Stomach (tissue), 9 donors: ENCODE results near the gene EHD2. TPM values are rescaled to one million over a fixed set of nuclear protein-coding genes. Genes with fewer than 3 reads are reported as not detected.
A peak's percentile ranks its signal among the peaks of the same experiment; 100 is the strongest.

Experiments used
- DNase-seq, 2 donors: peaks; one replicate each; pipeline versions ENCODE4 v3.0.0 to v3.0.0-alpha.2; 2013 to 2019
- H3K27ac ChIP-seq, 5 donors: fragments of 200-600 bp in 4 of 5; sonication (generic) in 4 of 5; one replicate each; pipeline ENCODE4 v1.5.1; 2013 to 2019; ENCODE audit warnings: mild to moderate bottlenecking in 1 of 5, moderate library complexity in 1 of 5
- H3K27me3 ChIP-seq, 3 donors: fragments of 200-600 bp; sonication (generic); one replicate each; pipeline ENCODE4 v1.5.1; 2017 to 2019; ENCODE audit warnings: mixed run types in 1 of 3
- H3K36me3 ChIP-seq, 4 donors: fragments of 200-600 bp; sonication (generic); 1 replicate in 3 of 4; 2 replicates in 1 of 4; pipeline ENCODE4 v1.5.1; 2016 to 2019
- H3K4me1 ChIP-seq, 4 donors: fragments of 200-600 bp; sonication (generic); one replicate each; pipeline ENCODE4 v1.5.1; 2016 to 2019
- H3K4me3 ChIP-seq, 4 donors: fragments of 200-600 bp; sonication (generic) in 3 of 4; one replicate each; pipeline ENCODE4 v1.5.1; 2016 to 2019; ENCODE audit warnings: mild to moderate bottlenecking in 1 of 4
- H3K9me3 ChIP-seq, 4 donors: fragments of 200-600 bp; sonication (generic); one replicate each; pipeline ENCODE4 v1.5.1; 2016 to 2019
- CTCF ChIP-seq, 7 experiments: fragments of 450-650 bp in 4 of 7; fragments of 200-600 bp in 3 of 7; sonication (generic) in 3 of 7; IDR thresholded peaks; one replicate each; pipeline ENCODE4 v1.5.1; 2016 to 2019; ENCODE audit warnings: antibody characterized with exemption in 7 of 7, control low read depth in 2 of 7, mild to moderate bottlenecking in 1 of 7
- EP300 ChIP-seq: sonication (generic); formaldehyde crosslinking; IDR thresholded peaks from one replicate; pipeline ENCODE4 v1.6.1; 2017; ENCODE audit warnings: antibody characterized with exemption
- POLR2A ChIP-seq, 4 donors: fragments of 450-650 bp; IDR thresholded peaks; one replicate each; pipeline ENCODE4 v1.6.1; 2016; ENCODE audit warnings: antibody characterized with exemption in 4 of 4, control low read depth in 2 of 4, mild to moderate bottlenecking in 1 of 4, moderate library complexity in 1 of 4
- POLR2AphosphoS5 ChIP-seq, 3 donors: sonication (generic); formaldehyde crosslinking; IDR thresholded peaks; one replicate each; pipeline ENCODE4 v1.6.1; 2016; ENCODE audit warnings: antibody characterized with exemption in 3 of 3
- WGBS, 5 donors: extraction: QIAGEN DNeasy Blood & Tissue Kit in 3 of 5; methylation state at CpG; one replicate each; pipeline versions ENCODE4 v1.1.5 to v1.1.7; 2013 to 2018; 5-methylcytosine and 5-hydroxymethylcytosine counted together
- intact Hi-C: fragments of 100-400 bp; cut with DNase I; formaldehyde crosslinking; loops from one replicate; pipeline ENCODE4 v1.15.1; 2023; ENCODE audit warnings: low total_unique reads
- polyA plus RNA-seq, 3 donors: library from polyadenylated mRNA; stranded (reverse); fragments of 200-250 nt; gene quantifications; one replicate each; pipeline ENCODE4 v1.2.3, GENCODE V29; 2013
- total RNA-seq, 5 donors: library from RNA; depleted of rRNA; stranded (reverse); fragments of >200 nt; gene quantifications; one replicate each; pipeline versions ENCODE4 v1.1.0 to v1.2.3, GENCODE V29; 2014 to 2016
- donor health status: healthy with polysubstance abuse.
- donor health status: Bipolar disorder and iron deficiency.
- donor health status: healthy.

Gene EHD2
- total and polyA plus RNA-seq, 8 donors, result 24.5 to 334 (median 38.5) TPM

- peak overlapping the region; percentile 95 to 97 (median 95) for H3K27ac ChIP-seq
- intact Hi-C loops, result no loop called here
- DNase-seq, result peak in 1 of 2 donors; percentile 58
- peaks cover 20 to 34% (median 31%) of the 10 kb centered on the region in 4 donors for H3K36me3 ChIP-seq
- TF ChIP-seq POLR2A (IDR thresholded peaks at IDR 0.05), result no peak
- no peak for TF ChIP-seq CTCF (IDR thresholded peaks at IDR 0.05)
- TF ChIP-seq EP300, result no peak
- TF ChIP-seq POLR2AphosphoS5 (IDR thresholded peaks at IDR 0.05), result no peak
- H3K4me3 ChIP-seq, result peak overlapping the region; percentile 78 to 93 (median 86)
- no peaks in the 10 kb centered on the region for H3K27me3 ChIP-seq
- H3K4me1 ChIP-seq, result peaks cover 40 to 55% (median 49%) of the 10 kb centered on the region in 4 donors
- WGBS, 5 donors, result 0 to 1% (median 0%) methylated on average over 18 to 20 of the region's 20 CpGs
- no peaks in the 10 kb centered on the region for H3K9me3 ChIP-seq
Measured at GRCh38 chr19:47778954-47779351, 65.7 kb downstream of the EHD2 start.

- Histone ChIP-seq H3K9me3 (no peaks in the 10 kb centered on the region), H3K27ac (peak overlapping the region; percentile 66 to 97 (median 95)), H3K27me3 (no peaks in the 10 kb centered on the region), H3K4me3 (peak overlapping the region; percentile 78 to 93 (median 86)), H3K4me1 (peaks cover 40 to 59% (median 49%) of the 10 kb centered on the region in 4 donors), H3K36me3 (peaks cover 25 to 41% (median 38%) of the 10 kb centered on the region in 4 donors)
- DNase-seq, result peak; percentile 58 to 74
- WGBS, 5 donors, result 38 to 47% (median 43%) methylated on average over 24 of the region's 24 CpGs
- TF ChIP-seq EP300, result peak; percentile 21
- TF ChIP-seq POLR2AphosphoS5 (IDR thresholded peaks at IDR 0.05), result peak in 1 of 3 donors; percentile 41
- TF ChIP-seq CTCF (IDR thresholded peaks at IDR 0.05), result no peak
- intact Hi-C loops, result no loop called here
Measured at GRCh38 chr19:47779524-47780214, 66.4 kb downstream of the EHD2 start.

GRCh38 chr19:47780215-47780551 lies 67.0 kb downstream of the EHD2 start:
- 60 to 81% (median 74%) methylated on average over 9 of the region's 9 CpGs for WGBS, 5 donors
- Histone ChIP-seq H3K4me3 (peak overlapping the region; percentile 78 to 93 (median 86)), H3K36me3 (peaks cover 30 to 46% (median 44%) of the 10 kb centered on the region in 4 donors), H3K27ac (peak overlapping the region; percentile 66 to 97 (median 95)), H3K27me3 (no peaks in the 10 kb centered on the region), H3K9me3 (no peaks in the 10 kb centered on the region), H3K4me1 (peaks cover 40 to 59% (median 49%) of the 10 kb centered on the region in 4 donors)
- no peak for DNase-seq
- intact Hi-C loops, result no loop called here
- TF ChIP-seq CTCF (IDR thresholded peaks at IDR 0.05), result no peak
- TF ChIP-seq POLR2AphosphoS5 (IDR thresholded peaks at IDR 0.05), result no peak
- no peak for TF ChIP-seq EP300
- TF ChIP-seq POLR2A (IDR thresholded peaks at IDR 0.05), result no peak

- 29 to 46% (median 37%) methylated on average over 9 of the region's 9 CpGs for WGBS, 5 donors
- peak overlapping the region in 3 of 5 donors; percentile 95 to 97 (median 95) for H3K27ac ChIP-seq
- H3K4me1 ChIP-seq, result peaks cover 40 to 59% (median 47%) of the 10 kb centered on the region in 4 donors
- intact Hi-C loops, result no loop called here
- DNase-seq, result peak in 1 of 2 donors; percentile 35
- H3K4me3 ChIP-seq, result peak overlapping the region in 2 of 4 donors; percentile 78 to 93
- no peaks in the 10 kb centered on the region for H3K9me3 ChIP-seq
- no peaks in the 10 kb centered on the region for H3K27me3 ChIP-seq
- TF ChIP-seq CTCF (IDR thresholded peaks at IDR 0.05), result no peak
- TF ChIP-seq POLR2AphosphoS5 (IDR thresholded peaks at IDR 0.05), result peak in 2 of 3 donors; percentile 20 to 36
- peaks cover 39 to 62% (median 59%) of the 10 kb centered on the region in 4 donors for H3K36me3 ChIP-seq
Measured at GRCh38 chr19:47781590-47782262, 68.5 kb downstream of the EHD2 start.
